Cardiac muscle cell (in vitro differentiated cells and primary cell): Measurements from ENCODE around the gene HERC4. TPM values are rescaled to one million over a fixed set of nuclear protein-coding genes. Genes with fewer than 3 reads are reported as not detected.
A peak's percentile ranks its signal among the peaks of the same experiment; 100 is the strongest.

ENCODE experiments used
- DNase-seq, 2 donors: peaks; one replicate each; pipeline versions ENCODE4 v3.0.0 to v3.0.0-alpha.2; 2010 to 2017; ENCODE audit warnings: low read depth in 1 of 2, low spot score in 1 of 2
- H3K27ac ChIP-seq: fragments of 200-600 bp; sonication (generic); 2 replicates; pipeline ENCODE4 v1.5.1; 2016
- H3K27me3 ChIP-seq: fragments of 200-600 bp; sonication (generic); 2 replicates; pipeline ENCODE4 v1.6.0; 2016; ENCODE audit warnings: control low read depth
- H3K36me3 ChIP-seq: fragments of 200-600 bp; sonication (generic); 2 replicates; pipeline ENCODE4 v1.5.1; 2016; ENCODE audit warnings: control low read depth
- H3K4me1 ChIP-seq: fragments of 200-600 bp; sonication (generic); 2 replicates; pipeline ENCODE4 v1.8.1; 2017; ENCODE audit warnings: low read depth, mild to moderate bottlenecking, mixed run types
- H3K4me3 ChIP-seq: fragments of 200-600 bp; sonication (generic); 2 replicates; pipeline ENCODE4 v1.5.1; 2016; ENCODE audit warnings: mild to moderate bottlenecking
- H3K9me3 ChIP-seq: fragments of 200-600 bp; sonication (generic); 2 replicates; pipeline ENCODE4 v1.5.1; 2017; ENCODE audit warnings: low read depth, mild to moderate bottlenecking, control low read depth
- polyA plus RNA-seq: library from polyadenylated mRNA; unstranded; fragments of >200 nt; fragmentation: Nextera tagmentation; extraction: Ambion mirVana; gene quantifications from 2 replicates; pipeline ENCODE4 v1.2.1, GENCODE V29; 2016
- total RNA-seq: library from RNA; depleted of rRNA; stranded (reverse); fragments of >200 nt; gene quantifications from 2 replicates; pipeline ENCODE4 v1.2.3, GENCODE V29; 2016
- TF ChIP-seq, protein P1 (sequence below): IDR thresholded peaks from 2 replicates; pipeline ENCODE4 v1.5.1; 2012; ENCODE audit warnings: low read depth, mild to moderate bottlenecking, low read length

Gene HERC4
- total and polyA plus RNA-seq, 2 experiments from 2014 or later = 35.1 to 38.7 TPM

DNA sequence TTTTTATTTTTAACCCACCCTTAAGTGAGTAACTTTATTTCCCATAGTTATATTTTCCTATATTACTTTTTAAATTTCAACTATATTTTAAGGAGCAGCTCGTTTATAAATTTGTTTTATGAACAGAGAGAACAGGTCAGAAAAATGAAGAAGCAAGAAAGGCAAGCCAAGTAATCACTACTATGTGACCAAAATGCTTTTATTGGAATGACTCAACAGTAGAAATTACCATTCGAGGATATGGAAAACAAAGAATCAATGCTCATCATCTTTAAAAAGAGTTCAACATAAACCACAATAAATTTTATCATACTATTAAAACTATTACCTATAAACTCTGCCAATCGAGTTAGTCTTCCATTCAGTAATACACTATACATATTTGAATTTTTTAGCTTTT lies 7.6 kb downstream of the HERC4 start:
- peaks cover 7% of the 10 kb centered on the region for H3K36me3 ChIP-seq
- H3K27ac ChIP-seq = no peak overlapping the region
- H3K4me3 ChIP-seq = no peak overlapping the region
- TF ChIP-seq, protein P1, sequence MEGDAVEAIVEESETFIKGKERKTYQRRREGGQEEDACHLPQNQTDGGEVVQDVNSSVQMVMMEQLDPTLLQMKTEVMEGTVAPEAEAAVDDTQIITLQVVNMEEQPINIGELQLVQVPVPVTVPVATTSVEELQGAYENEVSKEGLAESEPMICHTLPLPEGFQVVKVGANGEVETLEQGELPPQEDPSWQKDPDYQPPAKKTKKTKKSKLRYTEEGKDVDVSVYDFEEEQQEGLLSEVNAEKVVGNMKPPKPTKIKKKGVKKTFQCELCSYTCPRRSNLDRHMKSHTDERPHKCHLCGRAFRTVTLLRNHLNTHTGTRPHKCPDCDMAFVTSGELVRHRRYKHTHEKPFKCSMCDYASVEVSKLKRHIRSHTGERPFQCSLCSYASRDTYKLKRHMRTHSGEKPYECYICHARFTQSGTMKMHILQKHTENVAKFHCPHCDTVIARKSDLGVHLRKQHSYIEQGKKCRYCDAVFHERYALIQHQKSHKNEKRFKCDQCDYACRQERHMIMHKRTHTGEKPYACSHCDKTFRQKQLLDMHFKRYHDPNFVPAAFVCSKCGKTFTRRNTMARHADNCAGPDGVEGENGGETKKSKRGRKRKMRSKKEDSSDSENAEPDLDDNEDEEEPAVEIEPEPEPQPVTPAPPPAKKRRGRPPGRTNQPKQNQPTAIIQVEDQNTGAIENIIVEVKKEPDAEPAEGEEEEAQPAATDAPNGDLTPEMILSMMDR = no peak
- no peak for DNase-seq
- H3K27me3 ChIP-seq = no peaks in the 10 kb centered on the region
- no peaks in the 10 kb centered on the region for H3K9me3 ChIP-seq
- H3K4me1 ChIP-seq = peaks cover 14% of the 10 kb centered on the region

GRCh38 chr10:68067029-68067428 lies 8.1 kb downstream of the HERC4 start:
- DNase-seq = no peak
- TF ChIP-seq, protein P1 = no peak
- Histone ChIP-seq H3K27ac (no peak overlapping the region), H3K4me3 (no peak overlapping the region), H3K36me3 (peaks cover 7% of the 10 kb centered on the region), H3K4me1 (peaks cover 10% of the 10 kb centered on the region), H3K9me3 (no peaks in the 10 kb centered on the region), H3K27me3 (no peaks in the 10 kb centered on the region)

GRCh38 chr10:68053553-68053952 lies 21.5 kb downstream of the HERC4 start:
- Histone ChIP-seq H3K4me1 (no peaks in the 10 kb centered on the region), H3K9me3 (no peaks in the 10 kb centered on the region), H3K36me3 (peaks cover 4% of the 10 kb centered on the region), H3K4me3 (no peak overlapping the region), H3K27ac (no peak overlapping the region), H3K27me3 (no peaks in the 10 kb centered on the region)
- TF ChIP-seq, protein P1 = no peak
- DNase-seq = no peak

- TF ChIP-seq, protein P1 = no peak
- no peak overlapping the region for H3K27ac ChIP-seq
- H3K9me3 ChIP-seq = no peaks in the 10 kb centered on the region
- no peaks in the 10 kb centered on the region for H3K4me1 ChIP-seq
- H3K4me3 ChIP-seq = no peak overlapping the region
- DNase-seq = peak in 1 of 2 donors; percentile 30
- H3K36me3 ChIP-seq = peaks cover 4% of the 10 kb centered on the region
- no peaks in the 10 kb centered on the region for H3K27me3 ChIP-seq
These were observed 22.6 kb downstream of the HERC4 start for GRCh38 chr10:68052463-68052862.

DNA sequence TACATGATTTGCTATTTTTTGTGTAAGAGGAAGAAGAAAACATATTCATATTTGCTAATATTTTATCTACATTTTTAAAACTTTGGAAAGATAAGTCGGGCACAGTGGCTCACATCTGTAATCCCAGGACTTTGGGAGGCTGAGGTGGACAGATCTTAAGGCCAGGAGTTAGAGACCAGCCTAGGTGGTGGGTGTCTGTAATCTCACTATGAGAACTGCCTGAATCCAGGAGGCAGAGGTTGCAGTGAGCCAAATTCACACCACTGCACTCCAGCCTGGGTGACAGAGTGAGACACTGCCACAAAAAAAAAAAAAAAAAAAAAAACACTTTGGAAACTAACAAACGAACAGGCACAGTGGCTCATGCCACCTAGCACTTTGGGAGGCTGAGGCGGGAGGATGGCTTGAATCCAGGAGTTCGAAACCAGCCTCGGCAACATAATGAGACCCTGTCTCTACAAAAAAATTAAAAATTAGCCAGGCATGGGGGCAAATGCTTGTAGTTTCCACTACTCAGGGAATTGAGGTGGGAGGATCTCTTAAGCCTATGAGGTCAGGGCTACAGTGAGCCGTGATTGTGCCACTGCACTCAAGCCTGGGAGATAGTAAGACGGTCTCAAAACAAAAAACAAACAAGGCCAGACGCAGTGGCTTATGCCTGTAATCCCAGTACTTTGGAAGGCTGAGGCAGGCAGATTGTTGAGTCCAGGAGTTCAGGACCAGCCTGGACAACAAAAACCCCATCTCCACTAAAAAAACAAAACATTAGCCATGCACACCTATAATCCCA lies 25.6 kb downstream of the HERC4 start:
- Histone ChIP-seq H3K27me3 (no peaks in the 10 kb centered on the region), H3K9me3 (no peaks in the 10 kb centered on the region), H3K36me3 (peaks cover 2% of the 10 kb centered on the region), H3K4me3 (no peak overlapping the region), H3K27ac (no peak overlapping the region), H3K4me1 (no peaks in the 10 kb centered on the region)
- DNase-seq = no peak
- TF ChIP-seq, protein P1 = no peak
